H9 (cell line): Measurements from ENCODE around the gene DDX6. TPM values are rescaled to one million over a fixed set of nuclear protein-coding genes. Genes with fewer than 3 reads are reported as not detected.
"Not testable (repeated sequence)": the region's sequence is repeated elsewhere in the genome, so short reads cannot be mapped to it uniquely, and the experiment has no call there.

ENCODE experiments used
- DNase-seq: peaks from one replicate; pipeline ENCODE4 v3.0.0-alpha.2; 2017
- H2AFZ ChIP-seq: one replicate; pipeline ENCODE4 v1.6.1; 2013; ENCODE audit warnings: mild to moderate bottlenecking, low read length, control low read depth, moderate library complexity
- H2AK5ac ChIP-seq: 2 replicates; pipeline ENCODE4 v1.6.1; 2013; ENCODE audit warnings: low read length, control low read depth, mixed read lengths; ENCODE audit not compliant: insufficient read length
- H2BK120ac ChIP-seq: one replicate; pipeline ENCODE4 v1.6.1; 2013; ENCODE audit warnings: low read depth, mild to moderate bottlenecking, low read length, control low read depth, inconsistent platforms; ENCODE audit not compliant: poor library complexity, severe bottlenecking
- H2BK12ac ChIP-seq: 2 replicates; pipeline ENCODE4 v1.6.1; 2013; ENCODE audit warnings: low read length, control low read depth, mixed read lengths, low read depth; ENCODE audit not compliant: insufficient read length
- H2BK15ac ChIP-seq: 2 replicates; pipeline ENCODE4 v1.6.1; 2013; ENCODE audit warnings: low read depth, low read length, control low read depth
- H2BK20ac ChIP-seq: one replicate; pipeline ENCODE4 v1.6.1; 2013; ENCODE audit warnings: low read depth, mild to moderate bottlenecking, low read length, control low read depth, inconsistent platforms; ENCODE audit not compliant: poor library complexity, severe bottlenecking
- H2BK5ac ChIP-seq: 2 replicates; pipeline ENCODE4 v1.6.1; 2013; ENCODE audit warnings: low read length, control low read depth, mixed read lengths; ENCODE audit not compliant: insufficient read length
- H3K14ac ChIP-seq: 2 replicates; pipeline ENCODE4 v1.6.1; 2013; ENCODE audit warnings: low read length, control low read depth; ENCODE audit not compliant: insufficient read depth
- H3K18ac ChIP-seq: 2 replicates; pipeline ENCODE4 v1.6.1; 2013; ENCODE audit warnings: low read depth, mild to moderate bottlenecking, mixed read lengths, low read length, control low read depth; ENCODE audit not compliant: insufficient read length
- H3K23ac ChIP-seq: 2 replicates; pipeline ENCODE4 v1.6.1; 2013; ENCODE audit warnings: low read length, control low read depth, mixed read lengths, low read depth; ENCODE audit not compliant: insufficient read length
- H3K23me2 ChIP-seq: 2 replicates; pipeline ENCODE4 v1.6.1; 2013; ENCODE audit warnings: low read depth, mild to moderate bottlenecking, mixed read lengths, low read length, control low read depth; ENCODE audit not compliant: insufficient read length, poor library complexity, severe bottlenecking
- H3K27ac ChIP-seq: 2 replicates; pipeline ENCODE4 v1.5.1; 2013; ENCODE audit warnings: low read length, control low read depth, mixed read lengths, low read depth; ENCODE audit not compliant: insufficient read length
- H3K27me3 ChIP-seq: 2 replicates; pipeline ENCODE4 v1.6.1; 2013; ENCODE audit warnings: low read length, control low read depth, inconsistent platforms; ENCODE audit not compliant: insufficient read depth
- H3K4ac ChIP-seq: 2 replicates; pipeline ENCODE4 v1.6.1; 2013; ENCODE audit warnings: low read depth, mild to moderate bottlenecking, control low read depth, inconsistent platforms, low read length, moderate library complexity
- H3K4me1 ChIP-seq: 2 replicates; pipeline ENCODE4 v1.6.1; 2013; ENCODE audit warnings: low read length, control low read depth, inconsistent platforms; ENCODE audit not compliant: insufficient read depth
- H3K4me2 ChIP-seq: 2 replicates; pipeline ENCODE4 v1.6.1; 2013; ENCODE audit warnings: low read length, control low read depth, mixed read lengths; ENCODE audit not compliant: insufficient read length, insufficient read depth
- H3K56ac ChIP-seq: 2 replicates; pipeline ENCODE4 v1.6.1; 2013; ENCODE audit warnings: low read depth, mild to moderate bottlenecking, mixed read lengths, low read length, control low read depth; ENCODE audit not compliant: insufficient read length
- H3K79me1 ChIP-seq: 2 replicates; pipeline ENCODE4 v1.6.1; 2013; ENCODE audit warnings: low read depth, mild to moderate bottlenecking, moderate library complexity, low read length, control low read depth, inconsistent platforms; ENCODE audit not compliant: insufficient read depth, poor library complexity, severe bottlenecking
- H3K79me2 ChIP-seq: 2 replicates; pipeline ENCODE4 v1.6.1; 2013; ENCODE audit warnings: low read length, control low read depth, inconsistent platforms; ENCODE audit not compliant: insufficient read depth
- H3K9ac ChIP-seq: 2 replicates; pipeline ENCODE4 v1.6.1; 2013; ENCODE audit warnings: low read length, control low read depth, mixed read lengths; ENCODE audit not compliant: insufficient read length; ENCODE audit errors: extremely low read depth
- H3K9me3 ChIP-seq: one replicate; pipeline ENCODE4 v1.6.1; 2013; ENCODE audit warnings: low read depth, low read length, inconsistent platforms; ENCODE audit not compliant: control insufficient read depth
- H3T11ph ChIP-seq: one replicate; pipeline ENCODE4 v1.6.1; 2013; ENCODE audit warnings: mild to moderate bottlenecking, low read length, control low read depth, inconsistent platforms
- H4K20me1 ChIP-seq: one replicate; pipeline ENCODE4 v1.6.1; 2013; ENCODE audit not compliant: control insufficient read depth, insufficient read length, insufficient read depth
- H4K5ac ChIP-seq: 2 replicates; pipeline ENCODE4 v1.6.1; 2013; ENCODE audit warnings: low read depth, mild to moderate bottlenecking, mixed read lengths, low read length, control low read depth; ENCODE audit not compliant: insufficient read length
- H4K8ac ChIP-seq: replicated peaks from 2 replicates; pipeline ENCODE4 v1.6.1; 2013; ENCODE audit warnings: low read length, control low read depth, mixed read lengths, low read depth; ENCODE audit not compliant: insufficient read length
- H4K91ac ChIP-seq: 2 replicates; pipeline ENCODE4 v1.6.1; 2013; ENCODE audit warnings: low read depth, mild to moderate bottlenecking, moderate library complexity, mixed read lengths, low read length, control low read depth; ENCODE audit not compliant: insufficient read length
- H3K27ac Mint-ChIP-seq, 3 experiments: 2 replicates in 2 of 3; 3 replicates in 1 of 3; pipeline ENCODE4 v1.8.0; 2020 to 2021; ENCODE audit warnings: mixed read lengths in 3 of 3, mild to moderate bottlenecking in 1 of 3, moderate library complexity in 1 of 3
- H3K27me3 Mint-ChIP-seq: 2 replicates; pipeline ENCODE4 v1.8.0; 2021; ENCODE audit warnings: low read depth, mild to moderate bottlenecking, moderate library complexity, mixed read lengths
- H3K36me3 Mint-ChIP-seq, 3 experiments: 2 replicates in 2 of 3; 3 replicates in 1 of 3; pipeline ENCODE4 v1.8.0; 2020 to 2021; ENCODE audit warnings: low read depth in 3 of 3, mixed read lengths in 3 of 3; ENCODE audit not compliant: insufficient read depth in 1 of 3
- H3K4me1 Mint-ChIP-seq, 2 experiments: 2 replicates each; pipeline ENCODE4 v1.8.0; 2020; ENCODE audit warnings: mixed read lengths in 2 of 2
- H3K4me3 Mint-ChIP-seq, 2 experiments: 2 replicates in 1 of 2; 3 replicates in 1 of 2; pipeline ENCODE4 v1.8.0; 2020 to 2021; ENCODE audit warnings: mild to moderate bottlenecking in 2 of 2, mixed read lengths in 2 of 2, moderate library complexity in 1 of 2
- H3K9me3 Mint-ChIP-seq, 2 experiments: 2 replicates in 1 of 2; 3 replicates in 1 of 2; pipeline ENCODE4 v1.8.0; 2020; ENCODE audit warnings: mild to moderate bottlenecking in 2 of 2, mixed read lengths in 2 of 2, moderate library complexity in 1 of 2
- WGBS: extraction: QIAGEN DNeasy Blood & Tissue Kit; methylation state at CpG from one replicate; pipeline ENCODE4 v1.1.7; 2013; ENCODE audit warnings: missing lambda C conversion rate, low lambda C conversion rate, mixed read lengths; ENCODE audit not compliant: insufficient read length; ENCODE audit errors: extremely low coverage; 5-methylcytosine and 5-hydroxymethylcytosine counted together
- total RNA-seq: library from RNA; stranded (reverse); gene quantifications from 2 replicates; pipeline ENCODE4 v1.2.1, GENCODE V29; 2021
- TF ChIP-seq, protein P1 (sequence below): fragments of 200-600 bp; sonication (generic); conservative IDR thresholded peaks from 3 replicates; pipeline ENCODE4 v1.8.0; 2021; ENCODE audit warnings: antibody characterized with exemption, mild to moderate bottlenecking

DDX6 gene
- total RNA-seq, 1 experiment from 2014 or later: 221 TPM

DNA sequence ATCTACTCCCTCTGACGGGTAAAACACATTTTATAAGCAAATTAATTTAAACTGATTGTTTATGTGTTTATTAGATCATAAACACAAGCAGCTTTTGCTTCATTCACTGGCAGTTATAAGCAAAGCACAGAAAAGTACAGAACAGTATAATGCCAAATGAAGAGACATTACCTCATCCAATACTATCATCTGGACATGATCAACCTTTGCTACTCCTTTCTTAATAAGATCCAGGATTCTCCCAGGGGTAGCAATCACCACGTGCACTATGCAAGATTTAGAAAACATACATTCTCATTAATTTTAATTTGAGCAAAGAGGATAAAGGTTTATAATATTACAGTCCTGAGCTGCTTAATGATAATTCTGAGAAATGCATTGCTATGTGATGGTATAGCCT is 27.9 kb downstream of the DDX6 start:
- Histone ChIP-seq H3K23ac (no peak overlapping the region), H3K23me2 (no peaks in the 10 kb centered on the region), H2AFZ (no peak overlapping the region), H3K9me3 (no peaks in the 10 kb centered on the region), H3K4me2 (no peak overlapping the region), H3K27me3 (no peaks in the 10 kb centered on the region), H4K20me1 (no peaks in the 10 kb centered on the region), H3K4ac (no peak overlapping the region), H3T11ph (no peak overlapping the region), H3K4me1 (no peaks in the 10 kb centered on the region), H4K91ac (no peak overlapping the region), H4K5ac (no peak overlapping the region), H3K9ac (no peak overlapping the region), H2BK120ac (no peak overlapping the region), H3K56ac (no peak overlapping the region), H2BK15ac (no peak overlapping the region), H2BK5ac (no peak overlapping the region), H3K18ac (no peak overlapping the region), H3K79me2 (no peaks in the 10 kb centered on the region; the same call in 1 of the 2 replicates), H2AK5ac (no peak overlapping the region), H3K14ac (no peak overlapping the region), H3K27ac (no peak overlapping the region), H2BK20ac (no peak overlapping the region), H2BK12ac (no peak overlapping the region), H4K8ac (no peak overlapping the region), H3K79me1 (peaks cover 6% of the 10 kb centered on the region)
- WGBS: no CpG with 5 or more reads among the region's 2 CpGs
- no peaks in the 10 kb centered on the region for H3K4me1 Mint-ChIP-seq
- no peak overlapping the region for H3K27ac Mint-ChIP-seq
- peaks cover 39 to 93% (median 90%) of the 10 kb centered on the region in 3 experiments for H3K36me3 Mint-ChIP-seq
- H3K4me3 Mint-ChIP-seq: no peak overlapping the region
- H3K27me3 Mint-ChIP-seq: no peaks in the 10 kb centered on the region
- no peaks in the 10 kb centered on the region for H3K9me3 Mint-ChIP-seq
- DNase-seq: no peak
- TF ChIP-seq, protein P1, sequence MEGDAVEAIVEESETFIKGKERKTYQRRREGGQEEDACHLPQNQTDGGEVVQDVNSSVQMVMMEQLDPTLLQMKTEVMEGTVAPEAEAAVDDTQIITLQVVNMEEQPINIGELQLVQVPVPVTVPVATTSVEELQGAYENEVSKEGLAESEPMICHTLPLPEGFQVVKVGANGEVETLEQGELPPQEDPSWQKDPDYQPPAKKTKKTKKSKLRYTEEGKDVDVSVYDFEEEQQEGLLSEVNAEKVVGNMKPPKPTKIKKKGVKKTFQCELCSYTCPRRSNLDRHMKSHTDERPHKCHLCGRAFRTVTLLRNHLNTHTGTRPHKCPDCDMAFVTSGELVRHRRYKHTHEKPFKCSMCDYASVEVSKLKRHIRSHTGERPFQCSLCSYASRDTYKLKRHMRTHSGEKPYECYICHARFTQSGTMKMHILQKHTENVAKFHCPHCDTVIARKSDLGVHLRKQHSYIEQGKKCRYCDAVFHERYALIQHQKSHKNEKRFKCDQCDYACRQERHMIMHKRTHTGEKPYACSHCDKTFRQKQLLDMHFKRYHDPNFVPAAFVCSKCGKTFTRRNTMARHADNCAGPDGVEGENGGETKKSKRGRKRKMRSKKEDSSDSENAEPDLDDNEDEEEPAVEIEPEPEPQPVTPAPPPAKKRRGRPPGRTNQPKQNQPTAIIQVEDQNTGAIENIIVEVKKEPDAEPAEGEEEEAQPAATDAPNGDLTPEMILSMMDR: no peak

DNA sequence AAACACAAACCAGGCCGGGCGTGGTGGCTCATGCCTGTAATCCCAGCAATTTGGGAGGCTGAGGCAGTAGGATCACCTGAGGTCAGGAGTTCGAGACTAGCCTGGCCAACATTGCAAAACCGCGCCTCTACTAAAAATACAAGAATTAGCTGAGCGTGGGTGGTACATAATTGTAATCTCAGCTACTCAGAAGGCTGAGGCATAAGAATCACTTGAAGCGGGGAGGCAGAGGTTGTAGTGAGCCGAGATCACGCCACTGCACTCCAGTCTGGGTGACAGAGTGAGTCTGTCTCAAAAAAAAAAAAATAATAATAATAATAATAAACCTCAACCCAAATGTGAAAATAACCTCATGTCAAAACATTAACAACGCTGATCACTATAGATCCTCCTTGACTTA is 29.0 kb downstream of the DDX6 start:
- not testable (repeated sequence) for H2BK5ac ChIP-seq, H3K27me3 ChIP-seq, H3K27me3 Mint-ChIP-seq, H2AK5ac ChIP-seq, H3T11ph ChIP-seq, H3K56ac ChIP-seq, H3K4me3 Mint-ChIP-seq, H3K9ac ChIP-seq, H3K27ac ChIP-seq, H3K14ac ChIP-seq, H3K79me2 ChIP-seq, H3K9me3 Mint-ChIP-seq, H3K4me1 Mint-ChIP-seq, H3K23ac ChIP-seq, H4K91ac ChIP-seq, DNase-seq, H2BK12ac ChIP-seq, H2BK20ac ChIP-seq, H3K79me1 ChIP-seq, H3K4ac ChIP-seq, H3K18ac ChIP-seq, H4K5ac ChIP-seq, H2AFZ ChIP-seq, H3K23me2 ChIP-seq, H3K9me3 ChIP-seq, H2BK120ac ChIP-seq, H4K20me1 ChIP-seq, H4K8ac ChIP-seq, H3K4me2 ChIP-seq, H3K4me1 ChIP-seq, H2BK15ac ChIP-seq
- peak overlapping the region in 1 of 3 experiments; percentile 64; a peak in 1 of 7 replicates for H3K27ac Mint-ChIP-seq
- H3K36me3 Mint-ChIP-seq: peaks cover 38 to 90% (median 88%) of the 10 kb centered on the region in 3 experiments; a peak in 6 of 7 replicates
- no CpG with 5 or more reads among the region's 10 CpGs for WGBS
